A549 (cell line): ENCODE measurements around the gene METRNL. TPM values are rescaled to one million over a fixed set of nuclear protein-coding genes. Genes with fewer than 3 reads are reported as not detected.
"Not testable (repeated sequence)": the region's sequence is repeated elsewhere in the genome, so short reads cannot be mapped to it uniquely, and the experiment has no call there.

ENCODE experiments used
- ATAC-seq, 2 experiments: fragments of 200-7000 bp in 1 of 2; fragments of >200 bp in 1 of 2; cut with Nextera tagmentation in 1 of 2; cut with Tn5 transposase in 1 of 2; 3 replicates each; pipeline versions ENCODE4 v1.8.0 to v1.9.1; 2018 to 2020; ENCODE audit warnings: mild to moderate bottlenecking in 1 of 2, moderate library complexity in 1 of 2
- CTCF ChIA-PET: fragments of 300-600 bp; sonication (Branson Sonifier 250); formaldehyde crosslinking; extraction: SDS; loops from one replicate; lab custom pipeline; 2021; ENCODE audit warnings: antibody characterized with exemption, inconsistent platforms; lab: Yijun Ruan, JAX
- POLR2A ChIA-PET: fragments of 350-600 bp; formaldehyde crosslinking; extraction: SDS; loops from one replicate; lab custom pipeline; 2021; ENCODE audit warnings: antibody characterized with exemption, inconsistent platforms; lab: Yijun Ruan, JAX
- DNase-seq, 2 experiments: peaks; one replicate each; pipeline versions ENCODE4 v3.0.0 to v3.0.0-alpha.2; 2011 to 2016; ENCODE audit warnings: low read depth in 1 of 2, low spot score in 1 of 2
- FAIRE-seq: peaks from 2 replicates; lab custom pipeline; 2011; peaks lifted over from hg19 to GRCh38; lab: Jason Lieb, UNC
- H3K27ac ChIP-seq, 2 experiments: fragments of >200 bp; sonication (Bioruptor Twin); formaldehyde crosslinking; 3 replicates each; pipeline ENCODE4 v1.5.1; 2016 to 2017
- H3K4me1 ChIP-seq: fragments of >200 bp; sonication (Bioruptor Twin); formaldehyde crosslinking; 3 replicates; pipeline ENCODE4 v1.6.1; 2016
- H3K4me2 ChIP-seq: fragments of >200 bp; sonication (Bioruptor Twin); formaldehyde crosslinking; 3 replicates; pipeline ENCODE4 v1.6.1; 2016
- H3K4me3 ChIP-seq: fragments of >200 bp; sonication (Bioruptor Twin); formaldehyde crosslinking; 3 replicates; pipeline ENCODE4 v1.5.1; 2016
- H3K9me3 ChIP-seq: fragments of >200 bp; sonication (Bioruptor Twin); formaldehyde crosslinking; 3 replicates; pipeline ENCODE4 v1.6.1; 2016
- BCL3 ChIP-seq: fragments of >200 bp; sonication (Bioruptor Twin); formaldehyde crosslinking; IDR thresholded peaks from 3 replicates; pipeline ENCODE4 v1.6.1; 2016
- FOSB ChIP-seq: fragments of 250-450 bp; sonication (Bioruptor Pico); IDR thresholded peaks from 2 replicates; pipeline ENCODE4 v1.5.0; 2020; ENCODE audit warnings: mild to moderate bottlenecking, moderate library complexity
- FOXS1 ChIP-seq: fragments of 250-450 bp; sonication (Bioruptor Pico); IDR thresholded peaks from 2 replicates; pipeline ENCODE4 v1.5.0; 2020; ENCODE audit warnings: mild to moderate bottlenecking, moderate library complexity
- HOXB13 ChIP-seq: fragments of 250-450 bp; sonication (Bioruptor Pico); IDR thresholded peaks from 2 replicates; pipeline ENCODE4 v1.5.0; 2020; ENCODE audit warnings: low read depth, mild to moderate bottlenecking, moderate library complexity
- JUN ChIP-seq, 2 experiments: fragments of >200 bp; sonication (Bioruptor Twin); formaldehyde crosslinking; IDR thresholded peaks; 2 replicates in 1 of 2; 3 replicates in 1 of 2; pipeline ENCODE4 v1.6.1; 2016 to 2017
- JUNB ChIP-seq: fragments of >200 bp; sonication (Bioruptor Twin); formaldehyde crosslinking; IDR thresholded peaks from 2 replicates; pipeline ENCODE4 v1.6.1; 2016
- POLR2A ChIP-seq: IDR thresholded peaks from 2 replicates; pipeline ENCODE4 v1.6.1; 2012; ENCODE audit warnings: mild to moderate bottlenecking, low read length
- POLR2AphosphoS2 ChIP-seq: conservative IDR thresholded peaks from 2 replicates; pipeline ENCODE4 v1.6.1; 2012; ENCODE audit warnings: low read length, improper control_type of control experiment, inconsistent platforms
- RAD21 ChIP-seq, 2 experiments: fragments of >200 bp in 1 of 2; sonication (Bioruptor Twin) in 1 of 2; formaldehyde crosslinking in 1 of 2; IDR thresholded peaks in 1 of 2; conservative IDR thresholded peaks in 1 of 2; 2 replicates in 1 of 2; 3 replicates in 1 of 2; pipeline ENCODE4 v1.6.1; 2012 to 2018; ENCODE audit warnings: inconsistent platforms in 1 of 2
- RFX5 ChIP-seq: fragments of 450-650 bp; IDR thresholded peaks from 2 replicates; pipeline ENCODE4 v1.7.1; 2014; ENCODE audit warnings: antibody characterized with exemption, mild to moderate bottlenecking, moderate library complexity
- RNF2 ChIP-seq: fragments of 200-600 bp; sonication (generic); IDR thresholded peaks from 2 replicates; pipeline ENCODE4 v1.6.1; 2016; ENCODE audit warnings: low read depth, mild to moderate bottlenecking, antibody characterized with exemption, moderate library complexity, borderline replicate concordance
- SMC3 ChIP-seq: fragments of >200 bp; sonication (Bioruptor Twin); formaldehyde crosslinking; IDR thresholded peaks from 3 replicates; pipeline ENCODE4 v1.6.1; 2018; ENCODE audit warnings: inconsistent platforms
- TP53 ChIP-seq: fragments of 250-450 bp; sonication (Bioruptor Pico); IDR thresholded peaks from 2 replicates; pipeline ENCODE4 v1.5.0; 2021; ENCODE audit warnings: mild to moderate bottlenecking, moderate library complexity
- USF2 ChIP-seq: fragments of 450-650 bp; IDR thresholded peaks from 2 replicates; pipeline ENCODE4 v1.6.1; 2014; ENCODE audit warnings: antibody characterized with exemption
- ZC3H11A ChIP-seq: fragments of 450-650 bp; IDR thresholded peaks from 2 replicates; pipeline ENCODE4 v1.6.1; 2014; ENCODE audit warnings: antibody characterized with exemption, mild to moderate bottlenecking
- ZSCAN20 ChIP-seq: fragments of 250-450 bp; sonication (Bioruptor Pico); IDR thresholded peaks from 2 replicates; pipeline ENCODE4 v1.8.0; 2022; ENCODE audit warnings: mild to moderate bottlenecking, moderate library complexity
- WGBS: methylation state at CpG from one replicate; pipeline ENCODE4 v1.1.6; 2017; ENCODE audit errors: missing lambda C conversion rate; 5-methylcytosine and 5-hydroxymethylcytosine counted together
- polyA plus RNA-seq, 4 experiments: library from polyadenylated mRNA; depleted of rRNA in 3 of 4; stranded (reverse); fragments of >200 nt; fragmentation: RNase III in 1 of 4; extraction: RNeasy Plus Mini Kit Qiagen cat#74134 plus additional on column Dnase treatment in 1 of 4; gene quantifications; 2 replicates in 3 of 4; 3 replicates in 1 of 4; pipeline ENCODE4 v1.2.3, GENCODE V29; 2011 to 2017
- TF ChIP-seq, protein P1 (sequence below): IDR thresholded peaks from 2 replicates; pipeline ENCODE4 v1.6.1; 2012
- TF ChIP-seq, protein P2 (sequence below): fragments of 200-600 bp; sonication (generic); IDR thresholded peaks from 2 replicates; pipeline ENCODE4 v1.6.1; 2016; ENCODE audit warnings: antibody characterized with exemption, mild to moderate bottlenecking, moderate library complexity
- TF ChIP-seq, protein P3 (sequence below): fragments of >200 bp; sonication (Bioruptor Twin); formaldehyde crosslinking; IDR thresholded peaks from 2 replicates; pipeline ENCODE4 v1.6.1; 2016

The METRNL gene
- polyA plus RNA-seq, 2 of the 4 experiments (the other 2 are of a cell fraction), result 1.7 to 6.4 TPM

GRCh38 chr17:83137523-83137922 is 58.1 kb downstream of the METRNL start:
- ChIA-PET CTCF (interaction anchor here (0.7 to 2.1 kb wide), 2 partner anchors 13 to 356 kb away, joined by 3 to 8 read pairs; no protein-coding TSS in a partner anchor), POLR2A (no interaction called here)
- peaks cover 17% of the 10 kb centered on the region for H3K9me3 ChIP-seq
- TF ChIP-seq, protein P1, sequence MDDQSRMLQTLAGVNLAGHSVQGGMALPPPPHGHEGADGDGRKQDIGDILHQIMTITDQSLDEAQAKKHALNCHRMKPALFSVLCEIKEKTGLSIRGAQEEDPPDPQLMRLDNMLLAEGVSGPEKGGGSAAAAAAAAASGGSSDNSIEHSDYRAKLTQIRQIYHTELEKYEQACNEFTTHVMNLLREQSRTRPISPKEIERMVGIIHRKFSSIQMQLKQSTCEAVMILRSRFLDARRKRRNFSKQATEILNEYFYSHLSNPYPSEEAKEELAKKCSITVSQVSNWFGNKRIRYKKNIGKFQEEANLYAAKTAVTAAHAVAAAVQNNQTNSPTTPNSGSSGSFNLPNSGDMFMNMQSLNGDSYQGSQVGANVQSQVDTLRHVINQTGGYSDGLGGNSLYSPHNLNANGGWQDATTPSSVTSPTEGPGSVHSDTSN, result no peak
- TF ChIP-seq POLR2AphosphoS2 (no peak), POLR2A (no peak)
- TF ChIP-seq, protein P2, sequence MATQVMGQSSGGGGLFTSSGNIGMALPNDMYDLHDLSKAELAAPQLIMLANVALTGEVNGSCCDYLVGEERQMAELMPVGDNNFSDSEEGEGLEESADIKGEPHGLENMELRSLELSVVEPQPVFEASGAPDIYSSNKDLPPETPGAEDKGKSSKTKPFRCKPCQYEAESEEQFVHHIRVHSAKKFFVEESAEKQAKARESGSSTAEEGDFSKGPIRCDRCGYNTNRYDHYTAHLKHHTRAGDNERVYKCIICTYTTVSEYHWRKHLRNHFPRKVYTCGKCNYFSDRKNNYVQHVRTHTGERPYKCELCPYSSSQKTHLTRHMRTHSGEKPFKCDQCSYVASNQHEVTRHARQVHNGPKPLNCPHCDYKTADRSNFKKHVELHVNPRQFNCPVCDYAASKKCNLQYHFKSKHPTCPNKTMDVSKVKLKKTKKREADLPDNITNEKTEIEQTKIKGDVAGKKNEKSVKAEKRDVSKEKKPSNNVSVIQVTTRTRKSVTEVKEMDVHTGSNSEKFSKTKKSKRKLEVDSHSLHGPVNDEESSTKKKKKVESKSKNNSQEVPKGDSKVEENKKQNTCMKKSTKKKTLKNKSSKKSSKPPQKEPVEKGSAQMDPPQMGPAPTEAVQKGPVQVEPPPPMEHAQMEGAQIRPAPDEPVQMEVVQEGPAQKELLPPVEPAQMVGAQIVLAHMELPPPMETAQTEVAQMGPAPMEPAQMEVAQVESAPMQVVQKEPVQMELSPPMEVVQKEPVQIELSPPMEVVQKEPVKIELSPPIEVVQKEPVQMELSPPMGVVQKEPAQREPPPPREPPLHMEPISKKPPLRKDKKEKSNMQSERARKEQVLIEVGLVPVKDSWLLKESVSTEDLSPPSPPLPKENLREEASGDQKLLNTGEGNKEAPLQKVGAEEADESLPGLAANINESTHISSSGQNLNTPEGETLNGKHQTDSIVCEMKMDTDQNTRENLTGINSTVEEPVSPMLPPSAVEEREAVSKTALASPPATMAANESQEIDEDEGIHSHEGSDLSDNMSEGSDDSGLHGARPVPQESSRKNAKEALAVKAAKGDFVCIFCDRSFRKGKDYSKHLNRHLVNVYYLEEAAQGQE, result no peak
- ATAC-seq (no peak), DNase-seq (no peak), FAIRE-seq (no peak)
- H3K4me1 ChIP-seq, result peaks cover 12% of the 10 kb centered on the region
- H3K4me2 ChIP-seq, result no peak overlapping the region
- WGBS, result 49% methylated on average over 9 of the region's 9 CpGs
- no peak overlapping the region for H3K27ac ChIP-seq
- no peak overlapping the region for H3K4me3 ChIP-seq

DNA sequence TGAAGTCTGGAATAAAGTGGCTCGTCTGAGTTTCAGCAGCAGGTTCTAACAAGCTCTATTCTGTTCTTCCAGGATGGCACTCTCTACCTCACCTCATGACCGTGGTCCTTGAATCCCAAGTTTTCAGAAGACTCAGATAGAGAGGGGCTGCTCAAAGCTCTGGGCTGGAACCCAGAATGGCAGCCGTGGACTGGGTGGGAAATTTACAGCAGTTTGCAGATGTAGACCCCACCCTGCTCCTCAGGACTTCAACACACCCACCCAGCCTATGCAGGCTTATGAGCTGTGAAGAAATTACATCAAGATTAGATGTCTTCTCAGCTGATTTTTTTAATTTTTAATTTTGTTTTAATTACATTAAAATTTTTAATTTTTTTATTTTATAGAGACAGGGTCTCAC is 59.4 kb downstream of the METRNL start:
- peaks cover 26% of the 10 kb centered on the region for H3K9me3 ChIP-seq
- ATAC-seq, result no peak
- no peak overlapping the region for H3K4me3 ChIP-seq
- 22% methylated on average over 3 of the region's 3 CpGs for WGBS
- no peak for FAIRE-seq
- TF ChIP-seq RFX5, result no peak
- no peak for TF ChIP-seq USF2
- TF ChIP-seq SMC3, result no peak
- TF ChIP-seq BCL3, result no peak
- TF ChIP-seq JUNB, result no peak
- no peak for TF ChIP-seq ZC3H11A
- TF ChIP-seq, protein P3, sequence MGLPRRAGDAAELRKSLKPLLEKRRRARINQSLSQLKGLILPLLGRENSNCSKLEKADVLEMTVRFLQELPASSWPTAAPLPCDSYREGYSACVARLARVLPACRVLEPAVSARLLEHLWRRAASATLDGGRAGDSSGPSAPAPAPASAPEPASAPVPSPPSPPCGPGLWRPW, result no peak
- TF ChIP-seq, protein P1, result no peak
- no peak for TF ChIP-seq FOSB (CRISPR knock-in tag)
- TF ChIP-seq FOXS1, result no peak
- TF ChIP-seq JUN (IDR thresholded peaks at IDR 0.05), result no peak
- no peak for TF ChIP-seq HOXB13 (CRISPR knock-in tag)
- no peak for TF ChIP-seq RNF2
- TF ChIP-seq ZSCAN20 (CRISPR knock-in tag), result no peak
- no peak for TF ChIP-seq RAD21 (conservative IDR thresholded peaks at IDR 0.05 in 1 of 2, IDR thresholded peaks at IDR 0.05 in 1 of 2)
- no peak for TF ChIP-seq TP53 (CRISPR knock-in tag)
- ChIA-PET POLR2A (no interaction called here), CTCF (interaction anchor here (0.6 to 2.1 kb wide), 4 partner anchors 8 to 584 kb away, joined by 3 to 8 read pairs (median 4); no protein-coding TSS in a partner anchor)
- peaks cover under 1% of the 10 kb centered on the region; the same call in 2 of the 3 replicates for H3K4me1 ChIP-seq
- DNase-seq, result no peak
- H3K4me2 ChIP-seq, result no peak overlapping the region
- no peak overlapping the region for H3K27ac ChIP-seq

DNA sequence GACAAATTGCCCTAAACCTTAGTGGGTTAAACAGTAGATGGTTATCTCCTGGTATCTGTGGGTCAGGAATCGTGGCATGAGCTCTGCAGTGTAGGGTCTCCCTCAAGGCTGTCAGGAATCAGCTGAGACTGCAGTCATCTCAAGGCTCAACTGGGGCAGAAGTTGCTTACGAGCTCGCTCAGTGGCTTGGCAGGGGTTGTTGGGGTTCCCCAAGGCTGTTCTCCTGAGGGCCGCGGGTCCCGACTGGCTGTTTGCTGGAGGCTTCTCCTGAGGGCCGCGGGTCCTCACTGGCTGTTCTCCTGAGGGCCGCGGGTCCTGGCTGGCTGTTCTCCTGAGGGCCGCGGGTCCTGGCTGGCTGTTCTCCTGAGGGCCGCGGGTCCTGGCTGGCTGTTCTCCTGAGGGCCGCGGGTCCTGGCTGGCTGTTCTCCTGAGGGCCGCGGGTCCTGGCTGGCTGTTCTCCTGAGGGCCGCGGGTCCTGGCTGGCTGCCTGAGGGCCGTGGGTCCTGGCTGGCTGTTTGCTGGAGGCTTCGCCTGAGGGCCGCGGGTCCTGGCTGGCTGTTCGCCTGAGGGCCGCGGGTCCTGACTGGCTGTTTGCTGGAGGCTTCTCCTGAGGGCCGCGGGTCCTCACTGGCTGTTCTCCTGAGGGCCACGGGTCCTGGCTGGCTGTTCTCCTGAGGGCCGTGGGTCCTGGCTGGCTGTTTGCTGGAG is 60.3 kb downstream of the METRNL start:
- FAIRE-seq, ATAC-seq, H3K27ac ChIP-seq, H3K4me3 ChIP-seq, POLR2A ChIA-PET, DNase-seq, H3K4me2 ChIP-seq, H3K4me1 ChIP-seq: not testable (repeated sequence)
- CTCF ChIA-PET, result interaction anchor here (1.3 to 2.1 kb wide), 3 partner anchors 9 to 358 kb away, joined by 3 to 8 read pairs (median 5); no protein-coding TSS in a partner anchor
- 58% methylated on average over 8 of the region's 31 CpGs for WGBS
- peaks cover 26% of the 10 kb centered on the region for H3K9me3 ChIP-seq

- WGBS, result 59% methylated on average over 12 of the region's 13 CpGs
- ATAC-seq, POLR2A ChIA-PET, H3K4me1 ChIP-seq, H3K4me3 ChIP-seq, CTCF ChIA-PET, FAIRE-seq, DNase-seq, H3K4me2 ChIP-seq, H3K27ac ChIP-seq: not testable (repeated sequence)
- peaks cover 26% of the 10 kb centered on the region for H3K9me3 ChIP-seq
These were observed 60.8 kb downstream of the METRNL start for GRCh38 chr17:83140249-83140566.
